GM21619 (cell line): Measurements from ENCODE around the gene ETF1.

Source experiments
- ATAC-seq: cut with Tn5 transposase; IDR thresholded peaks from one replicate; pipeline ENCODE4 v1.9.1; 2021; ENCODE audit not compliant: unreplicated experiment

ETF1 gene

DNA sequence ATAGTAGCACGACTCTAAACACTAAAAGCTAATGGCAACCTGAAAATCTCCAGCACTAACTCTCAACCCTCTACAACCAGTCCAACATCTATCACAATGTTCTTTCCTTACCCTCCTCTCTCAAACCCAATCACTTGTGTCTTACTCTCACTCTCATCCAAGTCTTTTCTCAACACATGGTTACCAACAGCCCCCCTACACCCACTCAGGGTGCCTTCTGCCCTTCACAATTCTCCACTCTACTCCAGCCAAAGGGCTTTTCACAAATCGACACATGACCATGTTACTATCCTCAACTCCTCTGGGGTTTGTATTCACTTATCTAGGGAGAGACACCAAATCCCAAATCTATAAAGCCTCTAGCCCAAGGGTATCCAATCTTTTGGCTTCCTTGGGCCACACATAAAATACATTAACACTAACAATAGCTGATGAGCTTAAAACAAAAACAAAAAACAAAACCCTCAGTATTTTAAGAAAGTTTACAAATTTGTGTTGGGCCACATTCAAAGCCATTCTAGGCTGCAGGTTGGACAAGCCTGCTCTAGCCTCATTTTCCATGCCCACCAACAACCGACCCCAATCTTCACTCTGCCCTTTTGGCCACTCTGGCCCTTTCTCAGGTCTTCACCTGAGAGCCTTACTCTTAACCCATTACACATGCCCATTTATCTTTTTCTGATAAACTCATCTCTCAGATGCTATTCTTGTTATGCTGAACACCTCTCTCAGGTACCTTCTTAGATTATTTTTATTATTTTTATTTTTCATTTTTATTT, 20.5 kb upstream of the ETF1 start:
- ATAC-seq = no peak

DNA sequence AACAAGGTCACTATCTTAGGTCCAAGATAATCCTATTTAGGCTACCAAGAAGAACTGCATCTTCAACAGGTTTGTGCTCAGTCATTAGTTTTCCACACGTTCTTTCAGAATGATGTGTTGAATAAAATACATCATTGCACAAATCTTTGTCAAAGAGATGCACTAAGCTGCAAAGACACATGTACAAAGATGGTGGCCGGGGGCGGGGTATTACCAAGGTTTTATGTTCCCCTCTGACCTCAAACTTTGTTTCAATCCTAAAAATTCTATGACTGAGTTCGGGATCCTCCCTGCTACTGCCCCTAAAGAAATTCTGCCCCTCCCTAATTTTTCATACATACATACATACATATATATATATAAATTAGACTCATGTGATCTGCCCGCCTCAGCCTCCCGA, 17.9 kb upstream of the ETF1 start:
- ATAC-seq = no peak

GRCh38 chr5:138559937-138560336, 16.9 kb upstream of the ETF1 start:
- no peak for ATAC-seq

- no peak for ATAC-seq
These were observed 14.6 kb upstream of the ETF1 start for GRCh38 chr5:138557677-138558076.

DNA sequence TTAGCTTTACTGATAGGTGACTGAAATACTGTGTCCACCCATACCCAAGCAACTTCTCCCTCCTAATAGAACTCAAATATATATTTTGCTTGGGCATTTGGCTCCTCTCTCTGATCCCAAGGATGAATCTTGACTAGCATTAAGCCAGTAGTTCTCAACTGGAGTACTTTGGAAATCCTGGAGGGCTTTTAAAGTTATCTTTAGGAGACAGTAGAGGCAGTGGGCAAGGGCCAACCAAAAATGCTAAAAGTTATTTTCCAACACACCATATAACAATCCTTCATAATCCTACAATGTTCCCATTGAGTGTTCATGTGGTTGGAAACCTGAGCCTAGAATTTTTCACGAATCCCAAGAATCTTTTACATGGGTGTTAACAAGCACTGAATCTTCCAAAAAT, 11.1 kb upstream of the ETF1 start:
- ATAC-seq = no peak

- ATAC-seq = no peak
These were observed 10.5 kb upstream of the ETF1 start for GRCh38 chr5:138553437-138554095.

DNA sequence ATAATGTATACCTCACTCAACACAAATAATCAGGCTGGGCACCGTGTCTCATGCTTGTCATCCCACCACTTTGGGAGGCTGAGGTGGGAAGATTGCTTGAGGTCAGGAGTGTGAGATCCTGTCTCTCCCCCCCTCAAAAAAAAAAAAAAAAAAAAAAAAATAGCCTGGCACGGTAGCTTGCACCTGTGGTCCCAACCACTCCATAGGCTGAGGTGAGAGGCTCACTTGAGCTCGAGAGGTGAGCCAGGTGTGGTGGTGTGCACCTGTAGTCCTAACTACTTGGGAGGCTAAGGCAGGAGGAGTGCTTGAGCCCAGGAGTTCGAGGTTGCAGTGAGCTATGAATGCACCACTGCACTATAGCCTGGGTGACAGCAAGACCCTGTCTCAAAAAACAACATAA, 9.6 kb upstream of the ETF1 start:
- ATAC-seq = no peak

DNA sequence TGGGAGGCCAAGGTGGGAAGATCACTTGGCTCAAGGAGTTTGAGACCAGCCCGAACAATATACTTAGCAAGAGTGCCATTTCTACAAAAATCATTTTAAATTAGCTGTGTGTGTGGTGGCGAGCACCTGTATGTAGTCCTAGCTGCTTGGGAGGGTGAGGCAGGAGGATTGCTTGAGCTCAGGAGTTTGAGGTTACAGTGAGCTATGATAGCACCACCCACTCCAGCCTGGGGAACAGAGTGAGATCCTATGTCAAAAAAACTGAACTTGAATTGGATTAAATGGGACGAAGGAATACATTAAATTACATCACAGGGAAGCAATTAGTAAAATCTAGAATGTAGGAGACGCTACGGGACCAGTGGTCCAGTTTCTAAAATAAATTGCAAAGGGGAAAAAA, 6.4 kb upstream of the ETF1 start:
- ATAC-seq = no peak

DNA sequence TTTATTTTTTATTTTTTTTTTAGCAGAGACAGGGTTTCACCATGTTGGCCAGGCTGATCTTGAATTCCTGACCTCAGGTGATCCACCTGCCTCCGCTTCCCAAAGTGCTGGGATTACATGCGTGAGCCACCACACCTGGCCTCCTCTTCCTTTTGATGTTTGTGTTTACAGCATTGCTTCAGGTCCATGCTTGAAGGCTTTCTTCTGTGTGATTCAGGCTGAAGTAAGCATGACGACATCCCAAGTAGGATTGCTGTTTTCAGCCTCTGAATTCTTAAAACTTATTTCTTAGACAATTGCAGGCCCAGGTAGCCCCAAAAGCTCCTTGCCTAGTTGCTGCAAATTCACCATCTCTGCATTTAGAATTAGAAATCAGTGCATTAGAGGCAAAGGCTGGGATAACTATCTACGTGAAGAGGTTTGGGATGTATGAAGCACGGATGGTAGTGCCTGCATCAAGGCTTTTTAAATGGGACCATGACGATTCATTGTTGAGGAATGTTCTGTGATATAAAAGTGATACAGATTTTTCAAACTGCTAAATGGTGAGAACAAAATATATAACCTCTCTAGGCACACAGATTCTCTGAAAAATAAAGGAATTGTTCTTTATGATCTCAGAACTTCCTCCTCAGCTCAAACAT, 3.0 kb upstream of the ETF1 start:
- no peak for ATAC-seq

GRCh38 chr5:138544181-138545134, 1.4 kb upstream of the ETF1 start:
- ATAC-seq = no peak

GRCh38 chr5:138543730-138544104, 681 bp upstream of the ETF1 start:
- ATAC-seq = peak; percentile 35

GRCh38 chr5:138542180-138542955, 668 bp downstream of the ETF1 start:
- no peak for ATAC-seq

DNA sequence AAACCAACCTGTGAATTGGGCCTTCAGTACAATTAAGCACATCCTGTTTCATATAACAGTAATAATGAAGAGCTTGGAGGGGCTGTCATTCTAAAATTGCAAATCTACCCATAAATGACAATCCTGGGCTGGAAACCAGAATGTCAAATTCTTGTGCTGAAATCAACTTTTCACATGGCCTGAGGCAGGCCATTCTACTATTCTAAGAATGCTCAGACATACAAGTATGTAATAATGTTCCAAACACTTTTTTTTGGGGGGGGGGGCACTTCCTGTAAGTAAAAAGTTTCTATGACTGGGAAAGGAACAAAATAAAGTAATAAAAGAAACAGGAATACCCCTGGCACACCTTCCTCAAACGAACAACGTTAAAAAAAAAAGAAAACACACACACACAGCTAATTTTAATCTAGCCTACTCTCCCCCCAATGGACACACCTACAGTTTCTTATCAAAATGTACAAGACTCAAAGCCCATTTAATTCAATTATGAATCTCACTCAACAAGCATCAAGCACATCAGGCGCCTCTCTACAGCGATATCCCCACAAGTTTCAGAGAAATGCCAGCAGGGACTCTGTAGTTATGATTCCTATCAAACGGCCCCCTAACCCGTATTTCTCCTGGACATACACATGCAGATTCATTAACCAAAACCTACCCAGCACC, 1.4 kb downstream of the ETF1 start:
- ATAC-seq = no peak

DNA sequence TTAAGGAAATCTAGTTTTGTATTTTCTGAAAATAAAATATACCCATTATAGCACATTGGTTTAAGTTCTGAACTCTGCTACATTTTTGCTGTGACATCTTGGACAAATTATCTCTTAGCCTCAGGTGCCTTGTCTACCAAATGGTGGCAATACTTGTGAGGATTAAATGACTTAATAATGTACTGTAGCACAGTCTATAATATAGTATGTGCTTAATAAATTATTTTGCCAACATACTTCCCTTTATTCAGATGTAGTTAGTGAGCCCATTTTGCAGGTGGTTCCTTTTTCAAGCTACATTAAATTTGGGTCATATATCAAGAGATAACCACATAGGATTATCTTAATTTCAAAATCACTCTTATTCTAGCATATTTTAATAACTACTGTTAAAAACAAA, 3.2 kb downstream of the ETF1 start:
- no peak for ATAC-seq

GRCh38 chr5:138538943-138539627, 4.0 kb downstream of the ETF1 start:
- no peak for ATAC-seq

DNA sequence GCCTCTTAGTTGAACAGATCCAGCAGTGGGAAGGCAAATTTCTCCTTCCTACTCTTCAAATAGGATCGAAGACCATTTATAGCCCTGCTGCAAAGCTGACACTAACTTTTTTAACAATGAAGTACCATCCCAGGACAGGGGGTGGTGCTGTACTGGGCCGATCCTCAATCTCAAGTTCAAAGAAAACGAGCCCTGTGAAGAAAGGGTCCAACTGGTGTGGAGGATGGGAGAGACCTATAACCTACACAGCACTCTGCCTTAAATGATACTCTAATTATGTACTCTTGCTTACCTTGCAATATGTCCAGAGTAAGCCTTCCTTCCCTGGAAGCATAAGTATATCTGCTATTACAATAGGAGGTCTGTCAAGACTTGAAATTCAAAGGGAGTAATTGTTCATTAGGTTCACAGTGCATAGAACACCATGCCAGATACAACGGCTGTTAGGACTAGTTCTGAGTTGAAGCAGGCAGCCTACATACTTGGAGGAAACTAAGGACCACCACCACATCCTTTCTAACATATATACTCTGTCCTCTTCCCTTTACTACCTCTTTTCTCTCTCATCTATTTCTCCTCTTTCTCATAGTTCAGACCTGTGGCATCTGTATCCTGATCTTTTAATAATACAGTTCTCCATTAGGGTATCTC, 6.2 kb downstream of the ETF1 start:
- ATAC-seq = no peak

DNA sequence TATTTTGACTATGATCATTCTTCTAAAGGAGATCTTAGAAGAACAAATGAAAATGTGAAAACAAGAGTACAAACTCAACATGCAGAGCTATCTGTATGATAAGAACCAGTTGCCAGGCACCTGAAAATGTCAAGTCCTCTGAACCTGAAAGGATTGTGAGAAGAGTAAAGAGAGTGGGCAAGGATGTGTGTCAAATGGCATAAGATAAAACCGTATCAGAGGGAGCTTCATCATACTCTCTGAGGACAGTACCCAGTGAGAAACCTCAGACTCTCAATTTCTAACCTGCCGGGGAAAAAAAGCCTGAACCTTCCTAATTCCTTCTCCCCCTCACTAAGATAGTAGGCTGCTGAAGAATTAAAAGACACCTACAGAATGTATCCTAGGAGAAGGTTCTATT, 6.8 kb downstream of the ETF1 start:
- no peak for ATAC-seq

DNA sequence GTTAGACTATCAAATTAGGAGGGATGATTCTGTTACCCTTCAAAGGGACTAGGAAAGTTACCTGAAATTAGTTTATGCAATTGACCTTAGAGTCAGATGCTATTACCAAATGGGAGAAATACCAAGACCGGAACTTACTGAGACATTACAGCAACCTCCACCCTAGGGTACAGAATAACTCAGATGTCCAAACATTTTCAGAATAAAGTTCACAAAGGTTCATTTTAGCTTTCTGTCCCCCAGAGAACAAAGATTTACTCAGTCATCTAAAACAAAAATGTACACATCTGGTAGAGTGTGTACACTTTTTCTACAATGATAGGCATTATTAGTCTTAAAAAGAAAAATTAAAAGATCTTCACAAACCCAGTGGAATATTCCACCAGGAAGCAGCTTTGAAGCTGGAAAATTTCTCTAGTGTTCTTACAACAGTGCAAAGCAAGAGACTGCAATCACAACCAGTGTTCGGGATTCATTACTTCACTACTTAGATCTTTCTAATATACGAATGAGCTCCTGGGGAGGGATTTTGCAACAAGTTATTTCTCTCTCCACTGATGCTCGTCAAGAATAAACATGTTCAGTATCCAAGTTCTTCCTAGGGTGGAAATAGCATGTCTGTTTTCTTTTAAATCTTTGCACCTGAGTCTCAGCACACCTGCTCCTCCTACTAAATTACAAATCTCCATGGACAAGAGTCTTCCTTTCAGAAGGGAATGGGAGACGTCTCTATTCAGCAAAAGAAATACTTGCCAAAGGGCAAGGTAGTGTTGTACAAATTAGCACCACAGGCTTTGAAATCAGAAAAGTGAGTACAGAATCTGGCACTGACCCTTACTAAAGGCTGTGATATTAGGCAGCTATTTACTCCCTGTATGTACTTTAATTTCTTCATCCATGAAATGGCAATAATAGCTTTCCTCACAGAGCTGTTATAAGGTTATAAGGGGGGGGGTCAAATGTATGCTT, 8.8 kb downstream of the ETF1 start:
- ATAC-seq = no peak
